Measurements from ENCODE around the gene SOAT2.

Gene SOAT2

DNA sequence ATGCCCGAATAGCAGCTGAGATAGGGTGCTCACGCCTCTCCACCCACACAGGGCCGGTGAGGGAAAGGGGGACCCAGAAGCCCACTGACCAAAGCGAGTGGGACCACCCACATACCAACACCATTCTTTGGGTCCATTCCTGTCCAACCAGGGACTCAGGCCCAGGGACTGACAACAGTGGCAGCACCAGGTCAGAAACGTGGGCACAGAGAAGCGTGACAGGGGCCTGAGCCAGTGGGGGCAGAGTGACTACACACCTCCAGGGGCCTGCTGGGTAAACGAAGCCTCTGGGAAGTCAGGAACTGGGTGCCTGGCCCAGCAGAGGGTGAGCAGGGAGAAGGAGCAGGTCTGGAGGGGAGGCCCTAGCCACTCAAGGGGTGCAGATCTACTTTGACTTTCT, 37.8 kb upstream of the SOAT2 start:
- DNase-seq = no peak

DNA sequence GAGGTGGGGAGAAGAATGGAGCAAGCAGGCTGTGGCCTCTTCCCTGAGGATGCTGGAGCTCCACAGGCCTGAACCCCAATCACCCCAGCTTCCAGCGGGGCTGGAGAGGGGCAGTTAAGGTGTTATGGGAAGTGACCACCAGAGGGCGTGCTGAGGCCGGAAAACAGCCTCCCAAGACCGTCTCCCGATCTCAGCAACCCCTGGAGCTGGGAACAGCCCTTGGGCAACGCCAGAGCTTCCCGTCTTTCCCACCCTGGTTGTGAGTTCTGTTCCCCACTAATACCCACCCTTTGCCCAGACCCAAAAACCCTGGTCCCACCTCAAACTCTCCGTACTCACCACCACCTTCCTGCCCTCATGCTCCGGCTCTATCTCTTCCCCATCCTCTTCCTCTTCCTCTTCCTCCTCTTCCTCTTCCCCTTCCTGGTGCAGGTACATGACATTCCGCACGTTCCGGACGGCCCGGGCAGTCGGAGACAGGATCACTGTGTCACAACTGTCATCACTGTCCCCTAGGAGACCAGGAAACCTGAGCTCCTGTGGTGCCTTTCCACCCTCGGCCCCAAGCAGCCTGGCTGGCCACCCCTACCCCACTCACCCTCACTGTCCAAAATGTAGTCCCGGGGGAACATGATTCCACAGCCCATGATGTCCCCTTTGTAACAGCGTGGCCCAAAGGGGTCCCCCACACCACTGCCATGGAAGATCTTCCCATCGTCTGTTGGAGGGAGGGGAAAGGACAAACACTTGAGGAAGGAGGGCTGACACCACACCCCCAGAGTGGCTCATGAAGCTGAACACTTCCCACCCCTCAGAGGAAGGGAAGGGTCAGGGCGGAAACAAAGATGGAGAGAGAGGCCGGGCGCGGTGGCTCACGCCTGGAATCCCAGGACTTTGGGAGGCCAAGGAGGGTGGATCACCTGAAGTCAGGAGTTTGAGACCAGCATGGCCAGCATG, 37.0 kb upstream of the SOAT2 start:
- DNase-seq = peak; percentile 83

DNA sequence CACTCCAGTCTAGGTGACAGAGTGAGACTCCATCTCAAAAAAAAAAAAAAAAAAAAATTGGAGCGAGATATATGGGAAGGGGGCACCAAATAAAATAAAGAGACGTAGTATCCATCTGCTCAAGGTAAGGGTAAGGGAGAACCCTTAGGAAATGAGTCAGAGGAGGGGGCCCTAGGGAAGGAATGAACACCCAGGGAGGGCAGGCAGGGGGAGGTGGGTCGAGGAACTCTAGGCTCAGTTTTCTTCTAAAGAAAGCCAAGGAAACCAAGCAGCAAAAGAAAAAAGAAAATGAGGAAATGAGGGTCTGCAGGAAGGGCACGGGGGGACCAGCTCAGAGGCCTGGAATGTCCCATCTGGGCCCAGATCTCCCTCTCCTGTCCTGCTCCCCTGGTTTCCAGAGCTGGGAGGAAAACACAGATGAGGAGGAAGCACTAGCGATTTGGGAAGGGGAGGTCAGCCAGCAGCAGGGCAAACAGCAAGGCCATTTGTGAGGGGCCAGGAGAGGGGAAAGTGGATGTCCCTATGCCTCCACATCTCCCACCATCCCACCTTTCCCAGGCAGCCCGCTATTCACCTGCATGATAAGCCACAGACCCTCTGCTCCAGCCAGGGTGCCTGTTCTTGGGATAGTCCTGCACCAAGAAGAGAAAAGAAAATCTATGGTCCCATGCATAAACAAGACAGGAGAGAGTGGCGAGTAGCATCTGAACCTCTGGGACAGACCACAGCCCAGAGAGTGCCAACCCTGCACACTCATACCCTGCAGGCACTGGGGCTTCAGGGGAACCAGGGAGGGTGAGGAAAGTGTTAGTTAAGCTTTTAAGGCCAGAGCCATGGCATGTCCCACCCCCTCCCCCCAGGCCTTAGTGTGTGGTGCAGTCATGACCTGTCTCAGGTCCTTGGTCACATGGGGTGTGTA, 36.0 kb upstream of the SOAT2 start:
- no peak for DNase-seq

DNA sequence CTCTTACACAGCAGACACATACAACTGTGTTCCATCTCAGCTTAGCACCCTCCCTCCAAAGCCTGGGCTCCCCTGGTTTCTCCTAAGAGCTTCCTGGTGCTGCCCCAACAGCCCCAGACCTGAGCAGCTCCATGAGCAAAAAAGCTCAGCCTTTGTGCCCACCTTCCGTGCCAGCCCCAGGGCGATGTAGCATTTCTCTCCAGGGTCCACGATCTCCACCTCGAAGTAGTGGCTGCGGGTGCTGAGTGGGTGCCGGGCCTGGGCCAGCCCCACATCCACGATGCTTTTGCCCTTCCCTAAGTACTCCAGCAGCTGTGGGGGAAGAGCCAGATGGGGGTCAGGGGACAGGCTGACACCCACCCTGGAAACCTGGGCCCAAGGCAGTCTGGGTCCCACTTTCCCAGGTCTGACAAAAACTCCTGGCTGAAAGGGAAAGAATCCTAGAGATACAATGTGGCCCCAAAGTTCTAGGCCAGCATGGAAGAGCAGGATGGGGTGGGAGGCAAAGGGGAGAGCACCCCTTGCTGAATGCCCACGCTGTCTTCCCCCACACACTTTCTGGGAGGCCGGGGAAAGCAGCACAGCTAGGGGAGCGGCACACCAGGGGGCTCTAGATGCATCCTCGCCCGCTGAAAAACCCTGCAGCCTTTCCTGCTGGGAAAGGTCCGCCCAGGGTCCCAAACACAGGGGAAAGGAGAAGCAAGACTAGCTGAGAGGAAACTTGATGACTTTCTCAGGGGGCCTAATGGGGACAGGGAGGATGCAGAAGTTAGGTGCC, 35.1 kb upstream of the SOAT2 start:
- DNase-seq = no peak

DNA sequence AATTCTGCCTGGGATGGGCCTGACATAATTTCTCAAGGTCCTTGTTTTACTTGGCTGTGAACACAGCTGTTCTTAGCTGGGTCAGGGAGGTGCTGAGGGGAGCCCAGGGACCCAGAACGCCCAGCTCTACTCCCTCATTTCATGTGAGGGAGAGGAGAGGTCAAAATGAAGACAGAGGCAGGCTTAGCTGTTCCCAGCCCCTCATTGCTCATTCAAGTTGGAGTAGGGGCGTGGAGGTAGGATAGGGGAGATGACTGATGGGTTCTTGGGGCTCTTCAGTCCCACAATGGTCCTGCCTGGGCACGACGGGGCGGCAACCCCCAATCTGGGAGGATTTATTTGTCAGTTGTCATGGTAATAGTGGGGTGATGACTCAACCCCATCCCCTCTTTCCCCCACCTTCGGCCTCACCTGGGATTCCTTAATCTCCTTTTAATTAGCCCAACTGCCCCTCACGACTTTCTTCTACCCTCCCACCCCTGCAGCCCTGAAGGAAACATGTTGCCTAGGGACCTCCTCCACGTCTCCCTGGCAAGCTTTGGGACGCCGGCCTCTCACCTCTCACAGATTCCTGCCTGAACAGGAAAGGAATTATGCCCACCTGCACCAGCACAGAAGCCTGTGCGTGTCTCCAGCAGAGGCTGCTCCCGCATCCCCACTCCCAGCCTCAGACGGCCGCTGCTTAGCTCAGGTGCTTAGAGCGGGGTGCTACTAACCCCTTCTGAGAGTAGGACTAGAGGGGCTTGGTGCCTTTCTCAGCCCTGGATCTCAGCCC, 34.3 kb upstream of the SOAT2 start:
- no peak for DNase-seq

DNA sequence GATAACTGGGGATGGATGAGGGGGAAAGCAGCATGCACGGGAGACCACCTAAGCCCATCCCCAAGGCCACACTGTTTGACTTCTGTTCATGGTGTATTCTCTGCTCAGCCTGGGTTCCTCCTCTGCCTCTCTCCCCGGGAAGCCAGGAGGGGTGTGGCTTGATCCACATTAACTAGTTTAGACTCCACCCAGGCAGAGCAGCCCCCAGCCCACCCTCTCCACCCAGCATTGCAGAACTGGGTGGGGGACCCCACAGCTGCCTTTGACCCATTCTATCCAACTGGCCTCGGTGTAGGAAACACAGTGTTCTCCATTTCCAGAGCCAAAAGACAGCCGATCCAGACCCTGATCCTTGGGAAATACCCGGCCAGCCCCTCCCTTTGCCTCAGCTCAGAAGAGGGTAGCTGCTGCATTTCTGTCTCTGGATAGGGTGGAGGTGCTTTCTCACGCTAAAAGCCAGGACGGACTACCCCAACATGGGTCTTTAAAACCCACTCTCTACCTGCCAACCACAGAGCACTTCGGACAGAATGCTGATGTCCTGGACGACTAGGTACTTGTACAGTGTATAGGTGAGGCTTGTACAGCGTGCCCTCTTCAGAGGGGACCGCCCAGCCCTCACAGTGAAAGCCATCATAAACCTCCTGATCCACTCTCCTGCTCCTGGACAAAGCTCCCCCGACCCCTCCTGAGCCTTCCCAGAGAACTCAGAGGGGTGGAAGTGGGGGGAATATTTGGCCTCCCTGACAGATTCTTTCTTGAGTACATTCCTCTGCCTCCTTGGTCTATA, 33.5 kb upstream of the SOAT2 start:
- DNase-seq = no peak

DNA sequence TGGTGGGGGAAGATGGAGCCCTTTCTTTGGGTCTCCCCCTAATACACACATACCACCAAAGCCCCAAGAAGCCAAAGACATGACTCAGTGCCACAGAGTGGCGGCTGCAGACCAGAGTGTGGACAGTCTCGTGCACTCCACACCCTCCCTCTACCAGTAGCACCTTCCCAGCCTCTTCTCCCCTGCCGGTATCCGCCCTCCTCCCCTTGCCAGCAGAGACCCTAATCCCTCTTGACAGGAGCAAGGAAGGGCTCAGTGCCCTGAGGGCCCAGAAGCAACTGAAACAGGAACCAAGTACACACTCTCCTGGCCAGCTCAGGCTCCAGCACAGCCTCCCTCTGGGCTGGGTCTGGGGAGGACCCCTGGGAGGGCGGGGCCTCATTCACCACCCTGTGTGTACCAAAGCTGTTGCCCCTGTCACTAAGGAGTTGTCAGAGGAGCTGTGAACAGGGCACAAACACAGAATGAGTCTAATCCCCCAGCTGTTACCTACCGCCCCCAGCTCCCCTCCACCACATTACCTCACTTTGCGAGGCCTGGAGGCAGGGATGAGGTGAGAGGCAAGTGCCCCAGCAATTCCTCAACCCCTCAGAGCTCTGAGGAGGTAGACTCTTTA, 32.3 kb upstream of the SOAT2 start:
- DNase-seq = peak; percentile 58

DNA sequence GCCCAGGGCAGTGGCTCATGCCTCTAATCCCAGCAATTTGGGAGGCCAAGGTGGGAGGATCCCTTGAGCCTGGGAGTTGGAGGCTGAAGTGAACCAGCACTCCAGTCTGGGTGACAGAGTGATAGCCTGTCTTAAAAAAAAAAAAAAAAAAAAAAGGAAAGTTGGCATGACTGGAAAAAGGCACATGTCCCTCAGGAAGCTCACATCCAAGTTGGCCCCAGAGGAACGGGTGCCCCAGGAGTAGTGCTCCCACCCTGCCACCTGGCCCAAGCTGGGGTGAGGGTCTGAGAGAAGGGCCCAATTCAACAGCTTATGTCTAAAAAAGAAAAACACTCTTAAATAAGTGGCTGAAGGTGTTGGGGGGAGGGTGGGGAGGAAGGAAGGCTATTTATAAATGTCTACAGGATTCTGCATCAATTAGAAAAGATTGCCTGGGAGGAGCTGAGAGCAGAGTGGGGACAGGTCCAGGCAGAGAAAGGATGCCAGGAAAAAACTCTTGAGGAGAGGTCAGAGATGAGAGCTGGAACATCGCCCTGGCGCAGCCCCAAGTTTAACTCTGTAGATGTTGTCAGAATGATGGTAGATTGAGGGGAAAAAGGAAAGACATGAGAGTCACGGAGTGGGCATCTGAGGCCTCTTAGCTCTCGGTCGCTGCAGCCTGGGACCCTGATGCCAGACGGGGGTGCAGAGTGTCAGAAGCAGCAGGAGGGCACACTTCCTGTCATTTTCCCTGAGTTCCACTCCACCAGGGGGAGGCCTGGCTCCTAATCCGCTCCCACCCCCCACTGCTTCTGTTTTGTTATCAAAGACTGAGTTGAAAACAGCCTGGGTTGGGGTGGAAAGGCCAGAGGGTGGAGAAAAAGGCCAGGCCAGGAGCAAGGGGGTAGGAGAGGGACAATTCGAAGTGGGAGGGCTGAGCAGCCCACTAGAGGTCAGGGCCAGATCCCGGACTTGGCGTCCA, 31.4 kb upstream of the SOAT2 start:
- DNase-seq = no peak

DNA sequence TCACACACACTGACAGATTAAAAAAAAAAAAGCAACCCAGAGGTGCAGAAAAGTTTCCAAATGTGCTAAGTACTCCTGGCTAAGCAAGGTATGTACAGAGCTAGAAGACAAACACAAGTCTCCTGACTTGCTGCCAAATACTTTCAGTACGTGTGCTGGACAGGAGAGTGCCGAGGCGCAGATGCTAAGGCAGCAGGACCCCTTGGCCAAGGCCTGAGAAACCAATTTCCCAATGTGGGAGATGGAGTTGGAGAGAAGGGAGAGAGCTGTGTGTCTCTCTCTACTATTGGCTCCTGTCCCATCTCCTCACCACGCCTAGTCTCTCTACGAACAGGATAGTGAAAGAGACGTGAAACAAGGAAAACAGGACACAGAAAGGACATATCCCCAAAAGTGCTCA, 29.4 kb upstream of the SOAT2 start:
- DNase-seq = no peak

DNA sequence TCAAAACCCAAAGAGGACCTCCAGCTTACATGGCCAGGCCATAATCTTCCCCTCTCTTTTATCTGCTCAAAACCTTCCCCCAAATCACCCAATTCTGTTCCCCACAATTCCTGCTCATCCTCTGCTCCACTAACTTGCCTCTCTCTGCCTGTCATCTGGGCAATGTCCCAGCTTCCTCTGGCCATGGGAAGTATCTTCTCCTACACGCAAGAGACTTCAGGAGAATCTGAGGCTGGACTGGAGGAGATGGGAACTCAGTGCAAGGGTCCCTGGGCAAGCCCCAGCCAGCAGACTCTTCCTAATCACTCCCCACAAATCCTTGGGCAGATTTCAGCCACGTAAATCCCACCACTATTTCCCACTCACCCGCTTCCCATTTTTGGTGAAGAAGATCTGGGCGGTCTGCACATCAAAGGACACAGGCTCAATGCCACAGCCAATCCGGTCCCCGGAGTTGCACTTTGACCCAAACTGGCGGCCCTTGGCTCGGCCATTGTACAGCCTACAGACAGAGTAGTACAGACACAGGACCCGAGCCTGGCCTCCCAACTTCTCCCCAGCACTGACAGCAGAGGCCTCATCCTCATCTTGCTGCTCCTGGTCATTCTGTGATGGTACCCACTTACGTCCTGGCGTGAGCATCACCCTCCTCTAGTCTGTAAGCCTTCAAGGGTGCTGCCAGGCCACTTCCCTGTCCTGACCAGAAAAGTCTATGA, 28.8 kb upstream of the SOAT2 start:
- DNase-seq = no peak

DNA sequence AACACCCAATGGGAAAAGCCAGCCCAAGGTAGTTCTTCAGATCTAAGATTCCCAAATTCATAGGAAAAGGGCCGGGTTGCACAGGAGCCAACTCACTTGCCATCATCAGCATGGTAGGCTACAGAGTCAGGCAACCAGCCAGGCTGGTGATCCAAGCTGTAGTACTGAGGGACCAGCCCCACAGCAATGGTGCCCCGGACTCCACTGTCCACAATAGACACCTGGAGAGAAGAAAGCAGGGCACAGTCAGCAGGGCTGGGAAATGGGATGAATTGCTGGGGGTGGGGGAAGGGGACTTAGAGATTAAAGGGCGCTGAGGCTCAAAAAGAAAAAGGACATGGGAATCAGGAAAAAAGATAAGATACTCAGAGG, 28.3 kb upstream of the SOAT2 start:
- DNase-seq = no peak

DNA sequence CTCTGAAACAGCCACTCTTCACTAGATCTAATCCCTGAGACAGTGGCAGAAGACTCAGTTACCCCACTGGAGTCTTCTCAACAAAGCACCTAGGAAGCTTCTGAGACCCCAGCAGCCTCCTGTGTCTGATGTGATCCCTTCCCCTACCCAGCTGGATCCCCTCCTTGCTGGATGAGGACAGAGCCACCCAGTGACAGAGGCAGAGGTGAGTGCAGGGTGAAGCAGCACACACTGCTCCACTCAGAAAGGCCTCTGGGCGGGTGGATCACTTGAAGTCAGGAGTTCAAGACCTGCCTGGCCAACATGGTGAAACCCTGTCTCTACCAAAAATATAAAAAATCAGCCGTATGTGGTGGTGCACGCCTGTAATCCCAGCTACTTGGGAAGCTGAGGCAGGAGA, 26.8 kb upstream of the SOAT2 start:
- no peak for DNase-seq

DNA sequence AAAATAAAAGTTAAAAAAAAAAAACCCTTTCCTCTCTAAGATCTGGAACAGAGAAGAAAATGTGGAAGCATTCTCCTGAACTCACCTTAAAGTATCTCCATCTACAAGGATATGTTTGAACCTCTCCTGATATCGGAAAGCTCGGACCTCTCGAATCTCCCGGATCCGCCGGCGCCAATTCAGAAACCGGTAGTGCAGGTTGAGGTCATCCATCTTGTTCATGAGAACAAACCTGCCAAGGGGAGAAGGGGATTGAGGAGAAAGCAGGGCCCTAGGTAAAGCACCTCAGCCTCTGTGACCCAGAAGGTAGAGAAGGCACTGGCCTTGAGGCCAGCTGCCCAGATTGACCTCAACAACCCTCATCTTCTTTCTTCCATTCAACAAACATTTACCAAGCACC, 26.3 kb upstream of the SOAT2 start:
- no peak for DNase-seq

DNA sequence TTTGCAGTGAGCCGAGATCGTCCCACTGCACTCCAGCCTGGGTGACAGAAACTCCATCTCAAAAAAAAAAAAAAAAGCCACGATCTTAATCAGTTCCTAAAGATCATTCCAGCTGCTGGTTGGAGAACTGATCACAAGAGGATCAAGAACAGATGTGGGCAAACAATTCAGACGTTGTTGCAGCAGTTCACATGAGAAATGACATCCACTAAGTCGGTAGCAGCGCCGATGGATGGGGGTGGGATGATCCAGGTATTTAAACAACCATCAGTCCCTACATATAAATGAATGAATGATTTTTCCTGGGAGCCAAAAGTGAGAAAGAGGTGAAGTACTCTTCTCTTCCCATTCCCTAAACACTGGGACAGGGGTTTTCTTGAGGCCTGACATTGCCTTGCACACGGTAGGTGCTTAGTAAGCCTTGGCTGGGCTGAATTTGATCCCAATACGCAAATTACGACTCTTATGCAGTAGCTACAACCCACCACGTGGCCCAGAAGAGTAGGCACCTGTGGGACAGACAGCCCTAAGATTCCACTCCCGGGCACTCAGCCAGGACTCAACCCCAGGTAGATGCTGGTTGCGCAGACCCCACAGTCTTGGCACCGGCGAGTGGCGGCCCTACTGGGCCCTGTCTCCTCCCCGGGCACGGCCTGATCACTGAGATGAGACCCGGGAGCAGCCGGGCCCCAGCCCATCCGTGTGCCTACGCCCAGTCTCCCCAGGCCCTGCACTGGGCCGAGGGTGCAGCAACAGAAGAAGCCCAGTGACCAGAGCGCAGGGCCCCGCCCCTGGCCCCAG, 24.7 kb upstream of the SOAT2 start:
- DNase-seq = no peak

DNA sequence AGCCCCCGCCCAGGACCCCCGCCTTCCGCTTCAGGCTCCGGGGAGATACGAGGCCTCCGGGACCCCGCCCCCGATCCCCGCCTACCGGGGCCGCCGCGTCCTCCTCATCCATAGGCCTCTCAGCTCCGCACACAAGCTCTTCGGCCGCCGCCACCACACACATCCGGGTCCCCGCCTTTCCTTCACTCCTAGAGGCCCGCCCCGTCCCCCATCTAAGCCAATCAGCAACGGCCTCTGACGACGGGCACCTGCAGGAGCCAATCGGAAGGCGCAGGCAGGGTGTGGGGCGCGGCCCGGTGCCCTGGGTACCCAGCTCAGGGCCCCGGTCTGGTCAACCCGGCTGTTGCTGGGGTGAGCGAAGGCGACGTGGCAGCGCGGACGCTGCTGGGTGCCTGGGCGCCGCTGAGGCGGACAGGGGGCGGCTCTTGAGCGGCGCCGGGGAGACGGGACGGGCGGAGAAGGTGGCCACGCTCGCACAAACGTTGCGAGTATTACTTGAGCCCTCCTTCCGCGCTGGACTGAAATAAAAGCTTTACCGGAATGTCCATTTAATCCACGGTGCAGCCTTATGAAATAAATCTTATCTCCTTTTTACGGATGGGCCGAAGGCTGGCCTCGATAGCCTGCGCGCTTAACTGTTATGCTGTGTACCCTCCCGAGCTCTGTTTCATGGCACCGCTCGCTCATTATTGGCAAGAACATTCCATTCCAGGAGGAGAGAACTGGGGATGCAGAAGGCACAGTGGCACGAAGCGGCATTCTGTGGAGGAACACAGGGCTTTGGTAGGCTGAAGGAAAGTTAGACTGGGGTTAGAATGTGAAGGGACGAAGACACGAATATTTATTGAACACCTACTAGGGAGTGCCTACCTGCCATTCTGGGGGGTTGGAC, 23.8 kb upstream of the SOAT2 start, which contains the start of gene SPRYD3:
Gene SPRYD3 (minus strand): TSS at position 165 of the 892 bp plus-strand sequence. CDS start 57 bp downstream, at position 108.
- peak; percentile 97 for DNase-seq

DNA sequence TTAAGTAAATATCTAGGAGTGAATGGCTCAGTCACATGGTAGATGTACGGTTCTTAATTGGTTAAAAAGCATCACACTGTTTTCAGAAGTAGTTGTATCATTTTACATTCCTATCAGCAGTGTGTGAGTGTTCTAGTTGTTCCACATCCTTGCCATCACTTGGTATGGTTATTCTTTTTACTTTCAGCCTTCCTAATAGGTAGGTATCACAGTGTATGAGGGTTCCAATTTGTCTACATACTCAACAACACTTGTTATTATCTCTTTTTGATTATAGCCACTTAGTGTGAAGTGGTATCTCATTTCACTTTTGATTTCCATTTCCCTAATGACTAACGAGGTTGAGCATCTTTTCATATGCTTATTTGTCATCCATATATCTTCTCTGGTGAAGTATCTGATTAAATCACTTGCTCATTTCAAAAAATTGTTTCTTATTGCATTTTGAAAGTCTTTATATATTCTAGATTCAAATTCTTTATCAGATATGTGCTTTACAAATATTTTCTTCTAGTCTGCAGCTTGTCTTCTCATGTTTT, 20.6 kb upstream of the SOAT2 start:
- no peak for DNase-seq

DNA sequence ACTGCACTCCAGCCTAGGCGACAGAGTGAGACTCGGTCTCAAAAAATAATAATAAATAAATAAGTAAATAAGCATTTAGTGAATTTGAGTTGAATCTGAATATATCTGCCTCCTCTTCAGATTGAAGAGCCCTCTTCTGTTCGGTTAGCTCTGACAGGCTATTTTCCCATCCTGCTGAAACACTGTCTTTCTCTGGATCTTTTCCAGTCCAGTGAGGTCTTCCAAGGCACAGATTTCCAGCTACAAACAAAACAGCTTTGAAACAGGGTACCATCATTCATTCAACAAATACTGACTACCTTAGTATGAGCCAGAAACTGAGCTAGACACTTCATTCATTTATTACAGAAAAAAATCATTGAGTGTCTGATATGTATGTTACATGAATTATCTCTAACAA, 16.9 kb upstream of the SOAT2 start:
- no peak for DNase-seq
